NCI-H748 (cell line): ENCODE measurements around the gene HMBS.
"Not testable (repeated sequence)": the region's sequence is repeated elsewhere in the genome, so short reads cannot be mapped to it uniquely, and the experiment has no call there.

ENCODE experiments used
- DNase-seq: peaks from one replicate; lab custom pipeline; 2025; ENCODE audit not compliant: unreplicated experiment; lab: John Stamatoyannopoulos, UW

The HMBS gene

GRCh38 chr11:119118227-119118626 is 33.5 kb downstream of the HMBS start:
- DNase-seq, result no peak

GRCh38 chr11:119118946-119119345 is 34.3 kb downstream of the HMBS start:
- DNase-seq, result no peak

GRCh38 chr11:119120639-119121007 is 35.9 kb downstream of the HMBS start:
- DNase-seq, result peak; percentile 55

- DNase-seq, result peak; percentile 98
Measured at GRCh38 chr11:119121008-119121810, 36.5 kb downstream of the HMBS start, which contains the start of gene HINFP. TSS of gene HINFP (plus strand) at chr11:119121580. CDS start at chr11:119126945, 5,365 bp downstream.

- no peak for DNase-seq
Measured at GRCh38 chr11:119121811-119122124, 37.1 kb downstream of the HMBS start.

GRCh38 chr11:119125821-119126220 is 41.1 kb downstream of the HMBS start:
- DNase-seq, result no peak

GRCh38 chr11:119126675-119127268 is 42.1 kb downstream of the HMBS start:
- DNase-seq, result no peak

- DNase-seq, result no peak
Measured at GRCh38 chr11:119130662-119131061, 46.0 kb downstream of the HMBS start.

- no peak for DNase-seq
Measured at GRCh38 chr11:119134389-119134978, 49.8 kb downstream of the HMBS start.

GRCh38 chr11:119139276-119139675 is 54.6 kb downstream of the HMBS start:
- DNase-seq, result not testable (repeated sequence)
